Raji (cell line): ENCODE measurements around the gene MAPKAP1.

Source experiments
- POLR2A ChIP-seq: IDR thresholded peaks from 2 replicates; pipeline ENCODE4 v1.6.1; 2011; ENCODE audit warnings: low read depth, low read length, control low read depth; ENCODE audit not compliant: insufficient read depth

Gene MAPKAP1

GRCh38 chr9:125691869-125692268 lies 15.1 kb downstream of the MAPKAP1 start:
- no peak for TF ChIP-seq POLR2A

GRCh38 chr9:125690679-125691078 lies 16.3 kb downstream of the MAPKAP1 start:
- no peak for TF ChIP-seq POLR2A

GRCh38 chr9:125687163-125687863 lies 19.7 kb downstream of the MAPKAP1 start:
- no peak for TF ChIP-seq POLR2A

- TF ChIP-seq POLR2A = no peak
These were observed 21.8 kb downstream of the MAPKAP1 start for GRCh38 chr9:125685167-125685566.

GRCh38 chr9:125683486-125683885 lies 23.5 kb downstream of the MAPKAP1 start:
- no peak for TF ChIP-seq POLR2A

- TF ChIP-seq POLR2A = no peak
These were observed 24.7 kb downstream of the MAPKAP1 start for GRCh38 chr9:125682340-125682739.

GRCh38 chr9:125681657-125682056 lies 25.4 kb downstream of the MAPKAP1 start:
- no peak for TF ChIP-seq POLR2A

GRCh38 chr9:125681086-125681622 lies 25.9 kb downstream of the MAPKAP1 start:
- no peak for TF ChIP-seq POLR2A

- no peak for TF ChIP-seq POLR2A
These were observed 26.6 kb downstream of the MAPKAP1 start for GRCh38 chr9:125680445-125680844.

- TF ChIP-seq POLR2A = no peak
These were observed 27.3 kb downstream of the MAPKAP1 start for GRCh38 chr9:125679597-125680189.

GRCh38 chr9:125674981-125675973 lies 31.7 kb downstream of the MAPKAP1 start:
- TF ChIP-seq POLR2A = no peak

GRCh38 chr9:125672876-125673275 lies 34.1 kb downstream of the MAPKAP1 start:
- no peak for TF ChIP-seq POLR2A

GRCh38 chr9:125663127-125663526 lies 43.9 kb downstream of the MAPKAP1 start:
- TF ChIP-seq POLR2A = no peak

GRCh38 chr9:125660557-125660956 lies 46.5 kb downstream of the MAPKAP1 start:
- no peak for TF ChIP-seq POLR2A

- TF ChIP-seq POLR2A = no peak
These were observed 47.1 kb downstream of the MAPKAP1 start for GRCh38 chr9:125659954-125660353.
